K562 (cell line): ENCODE data around the gene NGRN. TPM values are rescaled to one million over a fixed set of nuclear protein-coding genes. Genes with fewer than 3 reads are reported as not detected.

Experiments used
- BRD9 ChIP-seq: fragments of 450-650 bp; IDR thresholded peaks from 2 replicates; pipeline ENCODE4 v1.6.1; 2018; ENCODE audit warnings: low read depth; ENCODE audit not compliant: partially characterized antibody
- CEBPB ChIP-seq: fragments of 450-650 bp; IDR thresholded peaks from 2 replicates; pipeline ENCODE4 v1.6.1; 2016; ENCODE audit warnings: missing genetic modification characterization, missing compliant biosample characterization
- FOXJ3 ChIP-seq: sonication (generic); formaldehyde crosslinking; IDR thresholded peaks from 2 replicates; pipeline ENCODE4 v1.4.0; 2020; ENCODE audit warnings: mild to moderate bottlenecking, missing genetic modification reagents
- KDM2B ChIP-seq: fragments of 250-450 bp; sonication (Bioruptor Pico); IDR thresholded peaks from 2 replicates; pipeline ENCODE4 v1.8.0; 2021; ENCODE audit warnings: mild to moderate bottlenecking, moderate library complexity
- MAFF ChIP-seq: IDR thresholded peaks from 2 replicates; pipeline ENCODE4 v1.6.1; 2012; ENCODE audit warnings: low read length, improper control_type of control experiment
- NBN ChIP-seq: fragments of 450-650 bp; IDR thresholded peaks from 2 replicates; pipeline ENCODE4 v1.6.1; 2016; ENCODE audit warnings: low read depth, mild to moderate bottlenecking
- RBFOX2 ChIP-seq: fragments of 200-400 bp; formaldehyde crosslinking; IDR thresholded peaks from 2 replicates; pipeline ENCODE4 v1.6.1; 2017; ENCODE audit warnings: low read depth, mild to moderate bottlenecking, low read length, moderate library complexity
- RNF2 ChIP-seq: sonication (generic); IDR thresholded peaks from 2 replicates; pipeline ENCODE4 v1.6.1; 2016
- SIN3B ChIP-seq: fragments of 450-650 bp; IDR thresholded peaks from 2 replicates; pipeline ENCODE4 v1.6.1; 2017; ENCODE audit warnings: low read depth, mild to moderate bottlenecking, moderate library complexity
- SRSF7 ChIP-seq: fragments of 200-400 bp; formaldehyde crosslinking; optimal IDR thresholded peaks from 2 replicates; pipeline ENCODE3; 2017; ENCODE audit warnings: mild to moderate bottlenecking, low read depth, low read length
- ZNF24 ChIP-seq: fragments of 450-650 bp; IDR thresholded peaks from 2 replicates; pipeline ENCODE4 v1.6.1; 2016
- ZNF444 ChIP-seq: fragments of 250-450 bp; sonication (Bioruptor Pico); IDR thresholded peaks from 2 replicates; pipeline ENCODE4 v1.4.0; 2020; ENCODE audit warnings: mild to moderate bottlenecking, moderate library complexity
- ZNF780A ChIP-seq: fragments of 250-450 bp; sonication (Bioruptor Pico); IDR thresholded peaks from 2 replicates; pipeline ENCODE4 v1.5.0; 2021; ENCODE audit warnings: mild to moderate bottlenecking
- ZSCAN29 ChIP-seq: fragments of 450-650 bp; IDR thresholded peaks from 2 replicates; pipeline ENCODE4 v1.6.1; 2017
- polyA plus RNA-seq, 8 experiments: library from polyadenylated mRNA; depleted of rRNA in 4 of 8; stranded (reverse) in 5 of 8; unstranded in 3 of 8; fragments of >200 nt; fragmentation: Nextera tagmentation in 2 of 8; fragmentation: Illumina TruSeq in 1 of 8; extraction: Ambion mirVana in 2 of 8; extraction: Trizol in 1 of 8; gene quantifications; 2 replicates each; pipeline versions ENCODE4 v1.2.1 to v1.2.3, GENCODE V29; 2011 to 2014; ENCODE audit warnings: inconsistent platforms in 1 of 8, missing spikeins in 1 of 8
- total RNA-seq, 7 experiments: library from RNA; depleted of rRNA in 6 of 7; stranded (reverse); fragments of >200 nt in 6 of 7; fragmentation: Illumina TruSeq in 2 of 7; extraction: Trizol in 2 of 7; gene quantifications; 2 replicates each; pipeline versions ENCODE4 v1.2.1 to v1.2.3, GENCODE V29; 2011 to 2021; ENCODE audit warnings: low replicate concordance in 1 of 7
- TF ChIP-seq, protein P1 (sequence below): sonication (generic); formaldehyde crosslinking; IDR thresholded peaks from 2 replicates; pipeline ENCODE4 v1.8.1; 2023; ENCODE audit warnings: mild to moderate bottlenecking, missing genetic modification reagents
- TF ChIP-seq, protein P2 (sequence below): sonication (generic); formaldehyde crosslinking; IDR thresholded peaks from 2 replicates; pipeline ENCODE4 v1.8.1; 2022; ENCODE audit warnings: missing genetic modification reagents
- TF ChIP-seq, protein P3 (sequence below): fragments of 200-400 bp; formaldehyde crosslinking; IDR thresholded peaks from 2 replicates; pipeline ENCODE4 v1.6.1; 2017; ENCODE audit warnings: mild to moderate bottlenecking, low read depth, low read length, moderate library complexity
- TF ChIP-seq, protein P4 (sequence below): fragments of 250-450 bp; sonication (Bioruptor Pico); IDR thresholded peaks from 2 replicates; pipeline ENCODE4 v1.9.0; 2021; ENCODE audit warnings: mild to moderate bottlenecking, inconsistent platforms
- TF ChIP-seq, protein P5 (sequence below): fragments of 250-450 bp; sonication (Bioruptor Pico); IDR thresholded peaks from 2 replicates; pipeline ENCODE4 v1.8.0; 2022; ENCODE audit warnings: inconsistent platforms

Gene NGRN
- total and polyA plus RNA-seq, 9 of the 15 experiments (the other 6 are each of a cell fraction or from before 2014, with no cell fraction given), result 14.0 to 73.4 (median 60.0) TPM

DNA sequence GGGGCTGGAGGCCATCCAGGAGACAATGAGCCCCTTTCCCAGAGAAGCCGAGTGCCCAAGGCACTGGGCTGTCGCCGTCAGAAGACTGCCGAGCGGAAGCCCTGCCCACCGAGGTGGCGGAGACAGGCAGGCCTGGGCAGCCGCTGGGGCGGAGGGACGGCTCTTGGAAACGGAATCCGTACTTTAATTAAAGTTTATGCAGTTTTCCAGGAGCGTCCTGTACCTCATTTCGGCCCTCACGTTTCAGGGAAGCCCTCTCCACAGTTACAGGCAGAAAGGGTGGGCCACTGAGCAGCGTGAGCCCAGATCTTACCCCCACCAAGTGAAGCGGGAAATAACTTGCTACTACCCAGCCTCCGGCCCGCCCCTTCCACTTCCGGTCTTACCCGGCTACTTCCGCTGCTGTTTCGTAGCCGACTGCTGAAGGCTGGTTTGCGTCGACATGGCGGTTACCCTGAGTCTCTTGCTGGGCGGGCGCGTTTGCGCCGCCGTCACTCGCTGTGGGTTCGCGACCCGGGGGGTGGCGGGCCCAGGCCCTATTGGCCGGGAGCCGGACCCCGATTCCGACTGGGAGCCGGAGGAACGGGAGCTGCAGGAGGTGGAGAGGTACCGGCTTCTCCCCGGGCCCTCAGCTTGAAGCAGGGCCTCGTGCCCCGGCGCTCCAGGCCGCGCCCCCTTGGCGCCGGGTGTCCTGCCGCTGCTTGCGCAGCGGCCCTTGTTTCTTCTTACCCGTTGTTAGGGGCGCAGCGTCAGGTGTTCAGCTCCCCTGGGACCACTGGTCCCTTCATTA lies at the start of gene NGRN (continued):
- TF ChIP-seq, protein P1, sequence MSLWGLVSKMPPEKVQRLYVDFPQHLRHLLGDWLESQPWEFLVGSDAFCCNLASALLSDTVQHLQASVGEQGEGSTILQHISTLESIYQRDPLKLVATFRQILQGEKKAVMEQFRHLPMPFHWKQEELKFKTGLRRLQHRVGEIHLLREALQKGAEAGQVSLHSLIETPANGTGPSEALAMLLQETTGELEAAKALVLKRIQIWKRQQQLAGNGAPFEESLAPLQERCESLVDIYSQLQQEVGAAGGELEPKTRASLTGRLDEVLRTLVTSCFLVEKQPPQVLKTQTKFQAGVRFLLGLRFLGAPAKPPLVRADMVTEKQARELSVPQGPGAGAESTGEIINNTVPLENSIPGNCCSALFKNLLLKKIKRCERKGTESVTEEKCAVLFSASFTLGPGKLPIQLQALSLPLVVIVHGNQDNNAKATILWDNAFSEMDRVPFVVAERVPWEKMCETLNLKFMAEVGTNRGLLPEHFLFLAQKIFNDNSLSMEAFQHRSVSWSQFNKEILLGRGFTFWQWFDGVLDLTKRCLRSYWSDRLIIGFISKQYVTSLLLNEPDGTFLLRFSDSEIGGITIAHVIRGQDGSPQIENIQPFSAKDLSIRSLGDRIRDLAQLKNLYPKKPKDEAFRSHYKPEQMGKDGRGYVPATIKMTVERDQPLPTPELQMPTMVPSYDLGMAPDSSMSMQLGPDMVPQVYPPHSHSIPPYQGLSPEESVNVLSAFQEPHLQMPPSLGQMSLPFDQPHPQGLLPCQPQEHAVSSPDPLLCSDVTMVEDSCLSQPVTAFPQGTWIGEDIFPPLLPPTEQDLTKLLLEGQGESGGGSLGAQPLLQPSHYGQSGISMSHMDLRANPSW (CRISPR knock-in tag), result no peak
- TF ChIP-seq ZSCAN29, result no peak
- TF ChIP-seq FOXJ3 (CRISPR knock-in tag), result no peak
- TF ChIP-seq NBN, result no peak; the same call in 1 of the 2 replicates
- TF ChIP-seq MAFF, result no peak
- TF ChIP-seq ZNF24, result no peak
- TF ChIP-seq, protein P2, sequence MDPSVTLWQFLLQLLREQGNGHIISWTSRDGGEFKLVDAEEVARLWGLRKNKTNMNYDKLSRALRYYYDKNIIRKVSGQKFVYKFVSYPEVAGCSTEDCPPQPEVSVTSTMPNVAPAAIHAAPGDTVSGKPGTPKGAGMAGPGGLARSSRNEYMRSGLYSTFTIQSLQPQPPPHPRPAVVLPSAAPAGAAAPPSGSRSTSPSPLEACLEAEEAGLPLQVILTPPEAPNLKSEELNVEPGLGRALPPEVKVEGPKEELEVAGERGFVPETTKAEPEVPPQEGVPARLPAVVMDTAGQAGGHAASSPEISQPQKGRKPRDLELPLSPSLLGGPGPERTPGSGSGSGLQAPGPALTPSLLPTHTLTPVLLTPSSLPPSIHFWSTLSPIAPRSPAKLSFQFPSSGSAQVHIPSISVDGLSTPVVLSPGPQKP (CRISPR knock-in tag), result no peak
- TF ChIP-seq, protein P3, sequence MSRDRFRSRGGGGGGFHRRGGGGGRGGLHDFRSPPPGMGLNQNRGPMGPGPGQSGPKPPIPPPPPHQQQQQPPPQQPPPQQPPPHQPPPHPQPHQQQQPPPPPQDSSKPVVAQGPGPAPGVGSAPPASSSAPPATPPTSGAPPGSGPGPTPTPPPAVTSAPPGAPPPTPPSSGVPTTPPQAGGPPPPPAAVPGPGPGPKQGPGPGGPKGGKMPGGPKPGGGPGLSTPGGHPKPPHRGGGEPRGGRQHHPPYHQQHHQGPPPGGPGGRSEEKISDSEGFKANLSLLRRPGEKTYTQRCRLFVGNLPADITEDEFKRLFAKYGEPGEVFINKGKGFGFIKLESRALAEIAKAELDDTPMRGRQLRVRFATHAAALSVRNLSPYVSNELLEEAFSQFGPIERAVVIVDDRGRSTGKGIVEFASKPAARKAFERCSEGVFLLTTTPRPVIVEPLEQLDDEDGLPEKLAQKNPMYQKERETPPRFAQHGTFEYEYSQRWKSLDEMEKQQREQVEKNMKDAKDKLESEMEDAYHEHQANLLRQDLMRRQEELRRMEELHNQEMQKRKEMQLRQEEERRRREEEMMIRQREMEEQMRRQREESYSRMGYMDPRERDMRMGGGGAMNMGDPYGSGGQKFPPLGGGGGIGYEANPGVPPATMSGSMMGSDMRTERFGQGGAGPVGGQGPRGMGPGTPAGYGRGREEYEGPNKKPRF, result no peak
- TF ChIP-seq KDM2B (CRISPR knock-in tag), result peak; percentile 23; the same call in 1 of the 2 replicates
- peak; percentile 54 for TF ChIP-seq RNF2
- TF ChIP-seq CEBPB (tag), result no peak
- TF ChIP-seq SRSF7, result no peak
- TF ChIP-seq SIN3B, result peak; percentile 63
- TF ChIP-seq, protein P4, sequence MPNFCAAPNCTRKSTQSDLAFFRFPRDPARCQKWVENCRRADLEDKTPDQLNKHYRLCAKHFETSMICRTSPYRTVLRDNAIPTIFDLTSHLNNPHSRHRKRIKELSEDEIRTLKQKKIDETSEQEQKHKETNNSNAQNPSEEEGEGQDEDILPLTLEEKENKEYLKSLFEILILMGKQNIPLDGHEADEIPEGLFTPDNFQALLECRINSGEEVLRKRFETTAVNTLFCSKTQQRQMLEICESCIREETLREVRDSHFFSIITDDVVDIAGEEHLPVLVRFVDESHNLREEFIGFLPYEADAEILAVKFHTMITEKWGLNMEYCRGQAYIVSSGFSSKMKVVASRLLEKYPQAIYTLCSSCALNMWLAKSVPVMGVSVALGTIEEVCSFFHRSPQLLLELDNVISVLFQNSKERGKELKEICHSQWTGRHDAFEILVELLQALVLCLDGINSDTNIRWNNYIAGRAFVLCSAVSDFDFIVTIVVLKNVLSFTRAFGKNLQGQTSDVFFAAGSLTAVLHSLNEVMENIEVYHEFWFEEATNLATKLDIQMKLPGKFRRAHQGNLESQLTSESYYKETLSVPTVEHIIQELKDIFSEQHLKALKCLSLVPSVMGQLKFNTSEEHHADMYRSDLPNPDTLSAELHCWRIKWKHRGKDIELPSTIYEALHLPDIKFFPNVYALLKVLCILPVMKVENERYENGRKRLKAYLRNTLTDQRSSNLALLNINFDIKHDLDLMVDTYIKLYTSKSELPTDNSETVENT (CRISPR knock-in tag), result peak; percentile 68
- TF ChIP-seq RBFOX2, result peak; percentile 99
- TF ChIP-seq ZNF780A, result no peak
- no peak for TF ChIP-seq ZNF444 (CRISPR knock-in tag)
- TF ChIP-seq, protein P5, sequence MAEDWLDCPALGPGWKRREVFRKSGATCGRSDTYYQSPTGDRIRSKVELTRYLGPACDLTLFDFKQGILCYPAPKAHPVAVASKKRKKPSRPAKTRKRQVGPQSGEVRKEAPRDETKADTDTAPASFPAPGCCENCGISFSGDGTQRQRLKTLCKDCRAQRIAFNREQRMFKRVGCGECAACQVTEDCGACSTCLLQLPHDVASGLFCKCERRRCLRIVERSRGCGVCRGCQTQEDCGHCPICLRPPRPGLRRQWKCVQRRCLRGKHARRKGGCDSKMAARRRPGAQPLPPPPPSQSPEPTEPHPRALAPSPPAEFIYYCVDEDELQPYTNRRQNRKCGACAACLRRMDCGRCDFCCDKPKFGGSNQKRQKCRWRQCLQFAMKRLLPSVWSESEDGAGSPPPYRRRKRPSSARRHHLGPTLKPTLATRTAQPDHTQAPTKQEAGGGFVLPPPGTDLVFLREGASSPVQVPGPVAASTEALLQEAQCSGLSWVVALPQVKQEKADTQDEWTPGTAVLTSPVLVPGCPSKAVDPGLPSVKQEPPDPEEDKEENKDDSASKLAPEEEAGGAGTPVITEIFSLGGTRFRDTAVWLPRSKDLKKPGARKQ (CRISPR knock-in tag), result no peak
- no peak for TF ChIP-seq BRD9
